ENCODE measurements around the gene FUCA1. TPM values are rescaled to one million over a fixed set of nuclear protein-coding genes. Genes with fewer than 3 reads are reported as not detected.

The FUCA1 gene
- total RNA-seq (10 to 100 TPM; 14.1 to 15.7 TPM), polyA plus RNA-seq (17.2 TPM)

DNA sequence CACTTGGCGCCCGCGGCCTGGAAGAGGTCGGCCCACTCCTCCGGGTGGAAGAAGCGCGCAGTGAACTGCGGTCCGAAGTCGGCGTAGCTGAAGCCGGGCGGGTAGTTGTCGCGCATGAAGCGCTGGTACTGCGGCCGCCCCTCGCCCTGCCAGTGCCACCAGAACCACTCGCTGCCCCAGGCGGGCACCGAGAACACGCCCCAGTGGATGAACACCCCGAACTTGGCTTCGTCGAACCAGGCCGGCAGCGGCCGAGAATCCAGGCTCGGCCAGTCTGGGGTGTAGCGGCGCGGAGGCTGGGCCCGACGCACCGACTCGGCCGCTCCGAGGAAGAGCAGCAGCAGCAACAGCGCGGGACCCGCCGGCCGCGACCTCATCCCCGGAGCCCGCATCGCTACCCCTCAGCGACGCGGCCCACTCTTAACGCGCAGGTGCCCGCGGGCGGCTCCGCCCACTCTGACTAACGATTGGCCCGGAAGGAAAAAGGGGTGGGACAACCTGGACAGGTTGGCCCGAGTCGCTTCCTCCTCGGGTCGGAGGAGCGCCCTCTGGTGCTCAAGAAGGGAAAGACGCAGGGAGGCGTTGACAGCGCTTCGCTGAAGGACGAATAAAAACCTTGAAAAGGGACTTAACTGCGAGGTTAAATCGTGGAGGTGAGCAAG, at the start of gene FUCA1:
Gene FUCA1, minus strand, starts transcription at position 396 of the 662 bp plus-strand sequence. Its CDS starts 4 bp downstream, at position 392.
- H3K4me1 Mint-ChIP-seq: peaks cover 18 to 33% (median 22%) of the 10 kb centered on the region in 3 donors
- peaks cover 0 to 17% (median 0%) of the 10 kb centered on the region in 3 donors for H3K36me3 Mint-ChIP-seq
- no peaks in the 10 kb centered on the region for H3K9me3 ChIP-seq (ENCODE audit: low read length)
- peak; percentile 95 to 98 (median 95) for DNase-seq
- H3K9me3 Mint-ChIP-seq: no peaks in the 10 kb centered on the region
- peak within 1 kb of the TSS; percentile 61 for H3K4me3 ChIP-seq (ENCODE audit: low read length)
- peaks cover 22% of the 10 kb centered on the region for H3K4me1 ChIP-seq (ENCODE audit: insufficient read depth, low read length)
- H3K36me3 ChIP-seq (ENCODE audit: insufficient read depth, low read length): peaks cover 7% of the 10 kb centered on the region
- ChIA-PET CTCF (interaction anchor here (1.0 to 3.8 kb wide), 4 partner anchors 57 to 97 kb away, joined by 3 to 19 read pairs (median 8); no protein-coding TSS in a partner anchor), POLR2A (interaction anchor here (0.5 kb wide), 1 partner anchor 52 kb away, joined by 3 read pairs; no protein-coding TSS in a partner anchor)
- peak within 1 kb of the TSS; percentile 42 to 95 (median 86) for H3K27ac Mint-ChIP-seq
- peak within 1 kb of the TSS; percentile 54 for H3K27ac ChIP-seq (ENCODE audit: low read depth, low read length)
- H3K27me3 Mint-ChIP-seq: no peaks in the 10 kb centered on the region
- no peaks in the 10 kb centered on the region for H3K27me3 ChIP-seq (ENCODE audit: insufficient read depth, low read length, poor library complexity, severe bottlenecking)
- H3K4me3 Mint-ChIP-seq: peak within 1 kb of the TSS; percentile 82 to 93 (median 86)

- H3K4me3 ChIP-seq (ENCODE audit: low read length): no peak overlapping the region
- Mint-ChIP-seq H3K9me3 (no peaks in the 10 kb centered on the region), H3K4me1 (peaks cover 33 to 40% (median 35%) of the 10 kb centered on the region in 3 donors), H3K27me3 (no peaks in the 10 kb centered on the region), H3K36me3 (no peaks in the 10 kb centered on the region), H3K27ac (peak overlapping the region in 4 of 8 donors; percentile 57 to 91 (median 81)), H3K4me3 (no peak overlapping the region)
- H3K9me3 ChIP-seq (ENCODE audit: low read length): no peaks in the 10 kb centered on the region
- no peaks in the 10 kb centered on the region for H3K36me3 ChIP-seq (ENCODE audit: insufficient read depth, low read length)
- POLR2A ChIA-PET: interaction anchor here (0.5 kb wide), 1 partner anchor 34 kb away, joined by 3 read pairs; no protein-coding TSS in a partner anchor
- DNase-seq: peak; percentile 40 to 71 (median 62)
- CTCF ChIA-PET: interaction anchor here (0.6 to 1.8 kb wide), 11 partner anchors 20 to 145 kb away, joined by 3 to 16 read pairs (median 3); partner anchors contain the start of genes HMGCL and PITHD1
- peaks cover 27% of the 10 kb centered on the region for H3K4me1 ChIP-seq (ENCODE audit: insufficient read depth, low read length)
- no peaks in the 10 kb centered on the region for H3K27me3 ChIP-seq (ENCODE audit: insufficient read depth, low read length, poor library complexity, severe bottlenecking)
- no peak overlapping the region for H3K27ac ChIP-seq (ENCODE audit: low read depth, low read length)
Measured at GRCh38 chr1:23916209-23917131, 48.4 kb upstream of the FUCA1 start.

GRCh38 chr1:23915466-23915865, 47.4 kb upstream of the FUCA1 start:
- Histone ChIP-seq H3K4me1 (ENCODE audit: insufficient read depth, low read length) (peaks cover 37% of the 10 kb centered on the region), H3K36me3 (ENCODE audit: insufficient read depth, low read length) (no peaks in the 10 kb centered on the region), H3K4me3 (ENCODE audit: low read length) (no peak overlapping the region), H3K27ac (ENCODE audit: low read depth, low read length) (no peak overlapping the region), H3K27me3 (ENCODE audit: insufficient read depth, low read length, poor library complexity, severe bottlenecking) (no peaks in the 10 kb centered on the region), H3K9me3 (ENCODE audit: low read length) (no peaks in the 10 kb centered on the region)
- H3K36me3 Mint-ChIP-seq: no peaks in the 10 kb centered on the region
- no peak for DNase-seq
- no peak overlapping the region for H3K4me3 Mint-ChIP-seq
- no peaks in the 10 kb centered on the region for H3K9me3 Mint-ChIP-seq
- ChIA-PET CTCF (no interaction called here), POLR2A (no interaction called here)
- H3K27me3 Mint-ChIP-seq: no peaks in the 10 kb centered on the region
- peak overlapping the region in 1 of 8 donors; percentile 19 for H3K27ac Mint-ChIP-seq
- peaks cover 43 to 50% (median 44%) of the 10 kb centered on the region in 3 donors for H3K4me1 Mint-ChIP-seq

DNA sequence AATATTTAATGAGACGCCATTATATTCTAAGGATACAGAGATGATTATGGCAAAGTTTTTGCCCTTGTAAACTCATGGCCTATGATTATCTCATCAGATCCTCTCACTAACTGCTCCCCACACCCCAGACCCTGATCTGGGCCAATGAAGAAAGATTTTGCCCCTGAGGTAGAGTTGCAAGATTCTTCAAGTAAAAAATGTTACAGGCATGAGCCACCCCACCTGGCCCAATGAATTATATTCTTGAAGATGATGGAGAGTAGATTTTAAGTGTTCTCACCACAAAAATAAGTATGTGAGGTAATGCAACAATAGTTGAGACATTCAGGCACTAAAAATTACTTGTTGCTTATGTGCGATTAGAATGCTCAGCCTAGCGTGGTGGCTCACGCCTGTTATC, 46.8 kb upstream of the FUCA1 start:
- Histone ChIP-seq H3K4me3 (ENCODE audit: low read length) (no peak overlapping the region), H3K27ac (ENCODE audit: low read depth, low read length) (no peak overlapping the region), H3K27me3 (ENCODE audit: insufficient read depth, low read length, poor library complexity, severe bottlenecking) (no peaks in the 10 kb centered on the region), H3K36me3 (ENCODE audit: insufficient read depth, low read length) (no peaks in the 10 kb centered on the region), H3K4me1 (ENCODE audit: insufficient read depth, low read length) (peaks cover 42% of the 10 kb centered on the region), H3K9me3 (ENCODE audit: low read length) (no peaks in the 10 kb centered on the region)
- H3K4me3 Mint-ChIP-seq: no peak overlapping the region
- no peaks in the 10 kb centered on the region for H3K9me3 Mint-ChIP-seq
- H3K4me1 Mint-ChIP-seq: peaks cover 48 to 55% (median 48%) of the 10 kb centered on the region in 3 donors
- ChIA-PET POLR2A (no interaction called here), CTCF (no interaction called here)
- peak overlapping the region in 5 of 8 donors; percentile 13 to 83 (median 74) for H3K27ac Mint-ChIP-seq
- H3K36me3 Mint-ChIP-seq: no peaks in the 10 kb centered on the region
- no peak for DNase-seq
- no peaks in the 10 kb centered on the region for H3K27me3 Mint-ChIP-seq

- H3K9me3 ChIP-seq (ENCODE audit: low read length): no peaks in the 10 kb centered on the region
- H3K36me3 ChIP-seq (ENCODE audit: insufficient read depth, low read length): no peaks in the 10 kb centered on the region
- Mint-ChIP-seq H3K4me1 (peaks cover 64 to 71% (median 64%) of the 10 kb centered on the region in 3 donors), H3K9me3 (no peaks in the 10 kb centered on the region), H3K27ac (peak within 1 kb of the TSS; percentile 70 to 96 (median 92)), H3K36me3 (no peaks in the 10 kb centered on the region), H3K4me3 (peak within 1 kb of the TSS; percentile 70 to 95 (median 88)), H3K27me3 (peaks cover 8 to 9% of the 10 kb centered on the region in 2 donors)
- peak in 1 of 5 donors; percentile 33 for DNase-seq
- CTCF ChIA-PET: interaction anchor here (0.7 to 2.0 kb wide), 4 partner anchors 33 to 142 kb away, joined by 3 to 6 read pairs (median 4); no protein-coding TSS in a partner anchor
- H3K27ac ChIP-seq (ENCODE audit: low read depth, low read length): no peak within 1 kb of the TSS
- no peaks in the 10 kb centered on the region for H3K27me3 ChIP-seq (ENCODE audit: insufficient read depth, low read length, poor library complexity, severe bottlenecking)
- no peak within 1 kb of the TSS for H3K4me3 ChIP-seq (ENCODE audit: low read length)
- peaks cover 58% of the 10 kb centered on the region for H3K4me1 ChIP-seq (ENCODE audit: insufficient read depth, low read length)
- POLR2A ChIA-PET: no interaction called here
Measured at GRCh38 chr1:23913212-23913880, 45.3 kb upstream of the FUCA1 start, which contains the start of gene CNR2. CNR2 (minus strand) TSS chr1:23913362; CDS start chr1:23875617, 37,745 bp downstream.

DNA sequence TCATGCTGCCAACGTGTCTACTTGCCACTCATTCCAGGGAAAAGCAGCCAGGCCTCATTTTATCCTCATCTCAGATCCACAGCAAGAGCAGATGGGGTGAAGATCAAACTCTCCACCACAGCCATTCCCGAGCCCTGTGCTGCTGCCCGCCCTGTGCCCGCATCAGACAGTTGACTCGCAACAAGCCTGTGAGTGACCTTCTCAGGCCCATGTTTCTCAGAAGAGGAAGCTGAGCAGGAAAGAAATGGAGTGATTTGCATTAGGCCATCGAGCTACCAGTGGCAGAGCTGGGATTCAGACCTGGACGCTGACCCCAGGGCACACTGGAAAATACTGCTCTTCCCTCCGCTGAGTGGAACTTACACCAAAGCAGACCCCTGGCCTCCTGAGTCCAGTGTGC, 43.8 kb upstream of the FUCA1 start:
- POLR2A ChIA-PET: interaction anchor here (0.6 kb wide), 1 partner anchor 135 kb away, joined by 3 read pairs; no protein-coding TSS in a partner anchor
- H3K4me3 ChIP-seq (ENCODE audit: low read length): no peak overlapping the region
- no peak overlapping the region for H3K27ac ChIP-seq (ENCODE audit: low read depth, low read length)
- no peak for DNase-seq
- Mint-ChIP-seq H3K27ac (peak overlapping the region in 7 of 8 donors; percentile 85 to 96 (median 92)), H3K36me3 (no peaks in the 10 kb centered on the region), H3K27me3 (peaks cover 9% of the 10 kb centered on the region in 2 donors), H3K9me3 (no peaks in the 10 kb centered on the region), H3K4me1 (peaks cover 63 to 70% (median 64%) of the 10 kb centered on the region in 3 donors), H3K4me3 (peak overlapping the region; percentile 70 to 95 (median 88))
- no peaks in the 10 kb centered on the region for H3K9me3 ChIP-seq (ENCODE audit: low read length)
- peaks cover 62% of the 10 kb centered on the region for H3K4me1 ChIP-seq (ENCODE audit: insufficient read depth, low read length)
- no peaks in the 10 kb centered on the region for H3K36me3 ChIP-seq (ENCODE audit: insufficient read depth, low read length)
- no peaks in the 10 kb centered on the region for H3K27me3 ChIP-seq (ENCODE audit: insufficient read depth, low read length, poor library complexity, severe bottlenecking)
- CTCF ChIA-PET: interaction anchor here (1.1 kb wide), 1 partner anchor 43 kb away, joined by 3 read pairs; no protein-coding TSS in a partner anchor

GRCh38 chr1:23910553-23911246, 42.6 kb upstream of the FUCA1 start:
- Histone ChIP-seq H3K9me3 (ENCODE audit: low read length) (no peaks in the 10 kb centered on the region), H3K27ac (ENCODE audit: low read depth, low read length) (no peak overlapping the region), H3K27me3 (ENCODE audit: insufficient read depth, low read length, poor library complexity, severe bottlenecking) (no peaks in the 10 kb centered on the region), H3K36me3 (ENCODE audit: insufficient read depth, low read length) (no peaks in the 10 kb centered on the region), H3K4me1 (ENCODE audit: insufficient read depth, low read length) (peaks cover 62% of the 10 kb centered on the region), H3K4me3 (ENCODE audit: low read length) (no peak overlapping the region)
- Mint-ChIP-seq H3K4me3 (peak overlapping the region; percentile 70 to 92 (median 88)), H3K9me3 (no peaks in the 10 kb centered on the region), H3K36me3 (no peaks in the 10 kb centered on the region), H3K27ac (peak overlapping the region; percentile 69 to 97 (median 92)), H3K27me3 (peaks cover 9 to 14% of the 10 kb centered on the region in 2 donors), H3K4me1 (peaks cover 62 to 74% (median 64%) of the 10 kb centered on the region in 3 donors)
- ChIA-PET CTCF (interaction anchor here (0.9 to 1.8 kb wide), 4 partner anchors 42 to 139 kb away, joined by 3 to 6 read pairs (median 3); partner anchors contain the start of gene HMGCL), POLR2A (interaction anchor here (0.7 kb wide), 1 partner anchor 89 kb away, joined by 12 read pairs; no protein-coding TSS in a partner anchor)
- peak in 1 of 5 donors; percentile 10 for DNase-seq

Data from CD8-positive, alpha-beta memory T cell (primary cell).